Urothelium cell line (cell line): ENCODE measurements around the gene AATF.

Source experiments
- DNase-seq: peaks from one replicate; pipeline ENCODE4 v3.0.0; 2011; ENCODE audit warnings: low spot score, mixed read lengths
- FAIRE-seq: peaks from 2 replicates; lab custom pipeline; 2011; peaks lifted over from hg19 to GRCh38; lab: Jason Lieb, UNC

The AATF gene

GRCh38 chr17:36948717-36949460 lies at the start of gene AATF:
Gene AATF, plus strand, starts transcription at chr17:36948954. Its CDS starts 172 bp downstream, at chr17:36949126.
- FAIRE-seq: no peak
- DNase-seq: peak; percentile 98

GRCh38 chr17:36899250-36900159 lies 49.2 kb upstream of the AATF start:
- FAIRE-seq: no peak
- DNase-seq: peak; percentile 61

- no peak for DNase-seq
- no peak for FAIRE-seq
Observed at GRCh38 chr17:36900160-36900512, 48.6 kb upstream of the AATF start.

GRCh38 chr17:36901506-36901905 lies 47.2 kb upstream of the AATF start:
- DNase-seq: peak; percentile 92
- no peak for FAIRE-seq

- FAIRE-seq (no peak), DNase-seq (no peak)
Observed at GRCh38 chr17:36907407-36907806, 41.3 kb upstream of the AATF start.

- DNase-seq (no peak), FAIRE-seq (no peak)
Observed at GRCh38 chr17:36910513-36910912, 38.2 kb upstream of the AATF start.

GRCh38 chr17:36911001-36911400 lies 37.8 kb upstream of the AATF start:
- no peak for FAIRE-seq

GRCh38 chr17:36913132-36913531 lies 35.6 kb upstream of the AATF start:
- no peak for FAIRE-seq
- DNase-seq: no peak

More at GRCh38 chr17:36911001-36911400, 37.8 kb upstream of the AATF start:
- DNase-seq: no peak

- FAIRE-seq: no peak
- peak; percentile 65 for DNase-seq
Observed at GRCh38 chr17:36918211-36918691, 30.5 kb upstream of the AATF start.

- no peak for DNase-seq
- FAIRE-seq: no peak
Observed at GRCh38 chr17:36919407-36919968, 29.3 kb upstream of the AATF start.

- DNase-seq: peak; percentile 80
- no peak for FAIRE-seq
Observed at GRCh38 chr17:36920032-36921005, 28.4 kb upstream of the AATF start.

- no peak for FAIRE-seq
Observed at GRCh38 chr17:36921095-36921851, 27.5 kb upstream of the AATF start.

GRCh38 chr17:36922175-36922574 lies 26.6 kb upstream of the AATF start:
- no peak for DNase-seq
- no peak for FAIRE-seq

More at GRCh38 chr17:36921095-36921851, 27.5 kb upstream of the AATF start:
- peak; percentile 89 for DNase-seq

GRCh38 chr17:36923814-36924221 lies 24.9 kb upstream of the AATF start:
- FAIRE-seq (no peak), DNase-seq (no peak)

GRCh38 chr17:36926226-36926625 lies 22.5 kb upstream of the AATF start:
- FAIRE-seq: no peak

GRCh38 chr17:36926701-36927100 lies 22.1 kb upstream of the AATF start:
- no peak for DNase-seq
- no peak for FAIRE-seq

More at GRCh38 chr17:36926226-36926625, 22.5 kb upstream of the AATF start:
- DNase-seq: no peak

GRCh38 chr17:36928471-36929345 lies 20.0 kb upstream of the AATF start:
- FAIRE-seq: no peak
- DNase-seq: no peak

- no peak for FAIRE-seq
- DNase-seq: no peak
Observed at GRCh38 chr17:36929851-36930582, 18.7 kb upstream of the AATF start.
